Measurements from ENCODE around the gene THOC6.
"Not testable (repeated sequence)": the region's sequence is repeated elsewhere in the genome, so short reads cannot be mapped to it uniquely, and the experiment has no call there.

THOC6 gene

DNA sequence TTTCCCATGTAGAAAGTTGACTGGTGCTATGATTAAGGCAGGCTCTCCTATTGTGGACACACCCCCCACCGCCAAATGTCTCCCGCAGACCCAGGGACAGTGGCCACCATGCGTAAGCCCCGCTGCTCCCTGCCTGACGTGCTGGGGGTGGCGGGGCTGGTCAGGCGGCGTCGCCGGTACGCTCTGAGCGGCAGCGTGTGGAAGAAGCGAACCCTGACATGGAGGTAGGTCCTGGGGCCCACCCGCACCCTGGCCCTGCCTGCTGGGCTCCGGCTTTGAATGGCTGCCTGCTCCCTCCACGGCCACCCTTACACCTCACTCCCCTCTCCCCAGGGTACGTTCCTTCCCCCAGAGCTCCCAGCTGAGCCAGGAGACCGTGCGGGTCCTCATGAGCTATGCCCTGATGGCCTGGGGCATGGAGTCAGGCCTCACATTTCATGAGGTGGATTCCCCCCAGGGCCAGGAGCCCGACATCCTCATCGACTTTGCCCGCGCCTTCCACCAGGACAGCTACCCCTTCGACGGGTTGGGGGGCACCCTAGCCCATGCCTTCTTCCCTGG is 26.2 kb downstream of the THOC6 start:
- TF ChIP-seq TARDBP (IDR thresholded peaks at IDR 0.05), result no peak
- no peak for TF ChIP-seq SP1 (IDR thresholded peaks at IDR 0.05)
- no peak for TF ChIP-seq NFRKB (IDR thresholded peaks at IDR 0.05)
- TF ChIP-seq ZNF384 (IDR thresholded peaks at IDR 0.05), result no peak
- TF ChIP-seq BHLHE40 (IDR thresholded peaks at IDR 0.05; ENCODE audit: borderline replicate concordance), result no peak
- TF ChIP-seq L3MBTL2 (conservative IDR thresholded peaks at IDR 0.05), result no peak
- ChIA-PET CTCF (interaction anchor here (0.7 to 1.5 kb wide), 3 partner anchors 9 to 22 kb away, joined by 3 to 5 read pairs (median 3); no protein-coding TSS in a partner anchor), POLR2A (interaction anchor here (0.9 to 2.0 kb wide), 4 partner anchors 8 to 99 kb away, joined by 3 to 8 read pairs (median 4); partner anchors contain the start of gene PKMYT1)
- DNase-seq (ENCODE audit: extremely low spot score), result no peak

DNA sequence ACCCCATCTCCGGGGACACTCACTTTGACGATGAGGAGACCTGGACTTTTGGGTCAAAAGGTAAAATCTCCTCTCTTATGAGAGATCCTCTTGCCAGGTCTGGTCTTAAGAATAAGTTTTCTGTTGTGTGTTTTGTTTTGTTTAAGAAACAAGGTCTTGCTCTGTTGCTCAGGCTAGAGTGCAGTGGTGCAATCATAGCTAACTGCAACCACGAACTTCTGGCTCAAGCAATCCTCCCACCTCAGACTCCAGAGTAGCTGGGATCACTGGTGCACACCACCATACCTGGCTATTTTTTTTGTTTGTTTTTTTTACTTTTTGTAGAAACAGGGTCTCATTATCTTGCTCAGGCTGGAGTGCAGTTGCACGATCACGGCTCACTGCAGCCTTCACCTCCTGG is 26.7 kb downstream of the THOC6 start:
- CTCF ChIA-PET, result interaction anchor here (0.7 to 1.5 kb wide), 3 partner anchors 9 to 23 kb away, joined by 3 to 5 read pairs (median 3); no protein-coding TSS in a partner anchor
- no peak for TF ChIP-seq SUZ12 (IDR thresholded peaks at IDR 0.05)
- DNase-seq (ENCODE audit: extremely low spot score), result no peak
- POLR2A ChIA-PET, result interaction anchor here (0.9 to 1.3 kb wide), 2 partner anchors 70 to 99 kb away, joined by 3 read pairs; partner anchors contain the start of gene PKMYT1

DNA sequence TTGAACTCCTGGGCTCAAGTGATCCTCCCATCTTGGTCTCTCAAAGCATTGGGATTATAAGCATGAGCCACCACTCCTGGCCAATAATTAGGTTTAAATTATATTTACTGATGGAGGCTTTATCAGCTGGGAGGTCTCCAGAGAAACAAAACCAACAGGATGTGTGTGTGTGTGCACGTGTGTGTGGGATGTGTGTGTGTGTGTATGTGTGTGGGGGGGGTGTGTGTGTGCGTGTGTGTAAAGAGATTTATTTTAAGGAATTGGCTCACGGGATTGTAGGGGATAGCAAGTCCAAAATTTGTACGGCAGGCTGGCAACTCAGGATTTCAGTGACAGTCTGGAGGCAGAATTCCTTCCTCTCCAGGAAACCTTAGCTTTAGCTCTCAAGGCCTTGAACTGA is 27.2 kb downstream of the THOC6 start:
- ChIA-PET CTCF (interaction anchor here (0.5 kb wide), 1 partner anchor 17 kb away, joined by 4 read pairs; no protein-coding TSS in a partner anchor), POLR2A (interaction anchor here (0.9 to 1.3 kb wide), 4 partner anchors 19 to 98 kb away, joined by 3 to 4 read pairs (median 3); partner anchors contain the start of gene PKMYT1)
- no peak for DNase-seq (ENCODE audit: extremely low spot score)
- no peak for TF ChIP-seq LEF1 (IDR thresholded peaks at IDR 0.05; ENCODE audit: borderline replicate concordance)
- no peak for TF ChIP-seq HDGF (IDR thresholded peaks at IDR 0.05; ENCODE audit: borderline replicate concordance)
- no peak for TF ChIP-seq ELF4 (IDR thresholded peaks at IDR 0.05)
- TF ChIP-seq L3MBTL2 (conservative IDR thresholded peaks at IDR 0.05), result no peak
- no peak for TF ChIP-seq CTBP1 (IDR thresholded peaks at IDR 0.05; ENCODE audit: borderline replicate concordance)
- no peak for TF ChIP-seq TARDBP (IDR thresholded peaks at IDR 0.05)
- TF ChIP-seq ZNF384 (IDR thresholded peaks at IDR 0.05), result no peak

DNA sequence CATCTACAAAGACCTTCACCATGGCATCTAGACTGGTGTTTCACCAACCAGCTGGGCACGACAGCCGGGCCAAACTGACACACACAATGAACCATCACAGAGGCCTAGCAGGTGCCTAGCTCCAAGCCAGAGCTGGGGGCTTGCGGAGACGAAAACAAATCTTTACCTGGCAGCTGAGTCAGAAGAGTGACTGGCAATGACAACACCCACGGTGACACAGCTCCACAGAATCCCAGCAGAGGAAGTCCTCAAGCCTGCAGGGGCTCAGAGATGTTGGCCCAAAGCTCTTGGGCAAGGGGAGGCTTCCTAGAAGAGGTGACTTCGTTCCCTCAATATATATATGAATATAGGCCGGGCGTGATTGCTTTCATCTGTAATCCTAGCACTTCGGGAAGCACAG is 27.7 kb downstream of the THOC6 start:
- no peak for TF ChIP-seq SP1 (IDR thresholded peaks at IDR 0.05)
- POLR2A ChIA-PET, result interaction anchor here (0.9 to 1.0 kb wide), 2 partner anchors 20 to 21 kb away, joined by 3 to 4 read pairs; no protein-coding TSS in a partner anchor
- CTCF ChIA-PET, result interaction anchor here (0.5 kb wide), 1 partner anchor 18 kb away, joined by 4 read pairs; no protein-coding TSS in a partner anchor
- no peak for DNase-seq (ENCODE audit: extremely low spot score)

DNA sequence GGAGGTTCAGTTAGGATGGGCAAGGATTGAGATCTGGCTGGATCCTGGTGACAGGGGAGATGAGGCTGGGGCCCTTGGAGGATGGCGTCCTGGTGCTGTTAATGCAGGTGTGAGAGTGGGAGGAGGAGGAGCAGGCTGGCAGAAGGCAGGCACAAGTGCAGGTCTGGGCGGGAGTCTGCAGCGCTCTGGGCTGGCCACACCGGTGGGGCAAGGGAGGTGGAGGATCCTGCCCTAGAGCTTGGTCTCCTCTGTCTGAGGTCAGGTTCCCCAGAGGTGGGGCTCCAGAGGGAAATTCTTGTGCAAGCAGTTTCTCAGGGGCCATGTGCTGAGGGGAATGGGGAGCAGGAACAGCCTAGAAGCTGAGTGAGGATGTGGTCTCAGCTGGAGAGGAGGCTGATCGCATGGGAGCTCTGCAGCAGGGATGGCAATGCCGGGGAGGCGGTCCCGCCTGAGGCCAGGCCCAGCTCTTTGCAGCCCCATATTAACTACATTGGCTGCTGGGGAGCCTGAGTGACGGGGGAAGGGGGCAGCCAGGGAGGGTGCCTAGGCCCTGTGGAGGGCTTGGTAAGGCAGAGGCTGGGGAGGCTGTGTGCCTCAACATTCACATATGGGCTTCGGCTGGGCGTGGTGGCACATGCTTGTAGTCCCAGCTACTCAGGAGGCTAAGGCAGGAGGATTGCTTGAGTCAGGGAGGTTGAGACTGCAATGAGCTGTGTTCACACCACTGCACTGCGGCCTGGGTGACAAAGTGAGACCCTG is 28.9 kb downstream of the THOC6 start:
- POLR2A ChIA-PET; CTCF ChIA-PET; DNase-seq (ENCODE audit: extremely low spot score): not testable (repeated sequence)

DNA sequence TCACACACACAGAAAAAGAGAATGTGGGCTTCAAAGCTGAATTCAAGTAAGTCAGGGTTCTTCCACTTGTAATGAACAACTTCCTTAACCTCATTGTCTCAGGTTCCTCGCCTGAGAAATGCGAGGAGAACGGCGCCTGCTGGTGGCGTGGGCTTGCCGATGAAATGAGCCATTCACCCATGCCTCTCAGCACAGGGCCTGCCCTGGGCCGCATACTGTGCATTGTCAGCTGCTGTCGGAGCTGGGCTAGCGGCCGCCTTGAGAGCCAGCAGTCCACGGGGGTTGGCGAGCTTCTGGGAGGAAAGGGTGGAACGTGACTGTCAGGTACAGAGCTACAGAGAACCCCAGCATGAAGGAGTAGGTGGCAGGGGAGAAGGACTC is 29.5 kb downstream of the THOC6 start:
- DNase-seq (ENCODE audit: extremely low spot score); POLR2A ChIA-PET; CTCF ChIA-PET: not testable (repeated sequence)

DNA sequence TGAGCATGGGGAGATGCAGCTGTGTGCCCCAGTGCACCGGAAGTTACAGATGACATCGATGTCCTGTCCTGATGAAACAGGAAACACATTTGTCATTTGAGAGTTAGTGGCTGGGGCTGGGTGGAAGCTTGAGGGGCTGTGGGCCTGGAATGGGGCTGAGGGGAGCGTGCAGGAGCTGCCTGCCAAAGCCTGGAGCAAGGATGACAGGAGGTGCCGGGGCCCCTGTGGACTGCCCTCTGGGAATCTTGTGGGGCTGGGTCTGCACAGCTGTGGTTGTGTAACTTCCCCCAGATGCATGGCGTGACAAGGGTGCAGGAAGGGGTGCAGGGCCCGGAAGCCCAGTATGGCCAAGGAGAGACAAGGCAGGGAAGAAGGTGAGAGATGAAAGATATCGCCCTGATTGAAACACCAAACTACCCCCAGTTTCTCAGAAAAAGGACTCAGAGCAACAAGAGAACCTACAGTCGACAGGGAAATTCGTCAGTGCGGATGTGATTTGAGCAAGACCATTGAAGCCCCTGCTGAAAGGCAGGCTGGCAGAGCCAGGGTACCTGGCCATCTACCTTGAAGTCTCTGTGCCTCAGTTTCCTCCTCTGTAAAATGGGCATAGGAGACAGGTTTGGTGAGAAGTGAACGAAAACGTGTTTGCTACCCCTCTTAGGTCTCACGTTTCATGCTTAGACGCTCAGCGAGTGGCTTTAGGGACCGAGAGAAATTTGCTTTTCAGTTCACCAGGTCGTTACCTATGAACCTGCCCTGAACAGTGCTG is 31.3 kb downstream of the THOC6 start:
- DNase-seq (ENCODE audit: extremely low spot score), result no peak
- ChIA-PET POLR2A (interaction anchor here (1.0 to 1.8 kb wide), 2 partner anchors 20 to 74 kb away, joined by 3 to 4 read pairs; no protein-coding TSS in a partner anchor), CTCF (no interaction called here)
- no peak for TF ChIP-seq LEF1 (IDR thresholded peaks at IDR 0.05; ENCODE audit: borderline replicate concordance)
- no peak for TF ChIP-seq BHLHE40 (IDR thresholded peaks at IDR 0.05; ENCODE audit: borderline replicate concordance)
- TF ChIP-seq NFRKB (IDR thresholded peaks at IDR 0.05), result no peak
- TF ChIP-seq, protein P1, sequence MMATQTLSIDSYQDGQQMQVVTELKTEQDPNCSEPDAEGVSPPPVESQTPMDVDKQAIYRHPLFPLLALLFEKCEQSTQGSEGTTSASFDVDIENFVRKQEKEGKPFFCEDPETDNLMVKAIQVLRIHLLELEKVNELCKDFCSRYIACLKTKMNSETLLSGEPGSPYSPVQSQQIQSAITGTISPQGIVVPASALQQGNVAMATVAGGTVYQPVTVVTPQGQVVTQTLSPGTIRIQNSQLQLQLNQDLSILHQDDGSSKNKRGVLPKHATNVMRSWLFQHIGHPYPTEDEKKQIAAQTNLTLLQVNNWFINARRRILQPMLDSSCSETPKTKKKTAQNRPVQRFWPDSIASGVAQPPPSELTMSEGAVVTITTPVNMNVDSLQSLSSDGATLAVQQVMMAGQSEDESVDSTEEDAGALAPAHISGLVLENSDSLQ (IDR thresholded peaks at IDR 0.05), result no peak
- TF ChIP-seq ARNT (IDR thresholded peaks at IDR 0.05), result no peak
- no peak for TF ChIP-seq FOXM1 (IDR thresholded peaks at IDR 0.05; ENCODE audit: borderline replicate concordance)
- no peak for TF ChIP-seq FOXK2 (IDR thresholded peaks at IDR 0.05)
- TF ChIP-seq ZNF384 (IDR thresholded peaks at IDR 0.05), result no peak
- TF ChIP-seq HDGF (IDR thresholded peaks at IDR 0.05; ENCODE audit: borderline replicate concordance), result no peak
- TF ChIP-seq FOXA1 (IDR thresholded peaks at IDR 0.05), result no peak

DNA sequence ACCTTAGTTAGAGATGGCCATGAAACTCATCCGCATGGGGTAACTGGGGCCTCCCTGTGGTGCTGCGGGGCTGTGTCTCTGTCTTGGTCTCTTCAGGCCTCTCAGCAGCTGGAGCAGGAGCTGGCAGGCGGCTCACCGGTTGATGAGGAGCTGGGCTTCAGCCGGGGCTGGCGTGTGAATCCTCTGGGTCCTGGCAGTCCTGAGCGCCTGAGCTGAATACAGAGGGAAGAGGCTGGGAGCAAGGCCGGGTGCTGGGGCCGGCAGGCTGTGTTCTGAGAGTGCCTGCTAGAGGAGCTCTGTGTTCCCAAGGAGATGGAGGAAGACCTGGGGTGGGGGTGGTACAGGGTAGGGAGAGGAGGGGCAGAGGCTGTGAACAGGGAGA is 31.9 kb downstream of the THOC6 start:
- ChIA-PET POLR2A (interaction anchor here (0.6 to 1.8 kb wide), 2 partner anchors 74 to 116 kb away, joined by 3 to 4 read pairs; no protein-coding TSS in a partner anchor), CTCF (interaction anchor here (0.6 kb wide), 1 partner anchor 40 kb away, joined by 4 read pairs; no protein-coding TSS in a partner anchor)
- not testable (repeated sequence) for DNase-seq (ENCODE audit: extremely low spot score)
